Loucy (cell line): ENCODE measurements around the gene ADAM20.

Source experiments
- H2AFZ ChIP-seq: fragments of 200-600 bp; sonication (generic); 2 replicates; pipeline ENCODE4 v1.6.0; 2016; ENCODE audit warnings: antibody characterized with exemption, mild to moderate bottlenecking, low read length, moderate library complexity
- H3F3A ChIP-seq: fragments of 200-600 bp; 2 replicates; pipeline ENCODE4 v1.6.0; 2016; ENCODE audit warnings: antibody characterized with exemption, low read depth, mild to moderate bottlenecking
- H3K27me3 ChIP-seq: fragments of 200-600 bp; sonication (generic); 2 replicates; pipeline ENCODE4 v1.6.1; 2014; ENCODE audit warnings: low read length, mild to moderate bottlenecking; ENCODE audit not compliant: insufficient read depth, poor library complexity, severe bottlenecking
- H3K36me3 ChIP-seq: fragments of 200-600 bp; sonication (generic); 2 replicates; pipeline ENCODE4 v1.6.1; 2016; ENCODE audit warnings: low read length; ENCODE audit not compliant: insufficient read depth
- H3K4me1 ChIP-seq: fragments of 200-600 bp; sonication (generic); 2 replicates; pipeline ENCODE4 v1.5.1; 2014; ENCODE audit warnings: low read length, mild to moderate bottlenecking; ENCODE audit not compliant: insufficient read depth, poor library complexity, severe bottlenecking
- H3K4me2 ChIP-seq: fragments of 200-600 bp; sonication (generic); 2 replicates; pipeline ENCODE4 v1.6.0; 2014; ENCODE audit warnings: antibody characterized with exemption, low read length, low read depth, mild to moderate bottlenecking; ENCODE audit not compliant: poor library complexity, severe bottlenecking
- H3K4me3 ChIP-seq: fragments of 200-600 bp; sonication (generic); 2 replicates; pipeline ENCODE4 v1.5.1; 2014; ENCODE audit warnings: low read length, mild to moderate bottlenecking, mixed read lengths; ENCODE audit not compliant: poor library complexity, severe bottlenecking
- H3K79me2 ChIP-seq: fragments of 200-600 bp; sonication (generic); 2 replicates; pipeline ENCODE4 v1.6.1; 2014; ENCODE audit warnings: low read length; ENCODE audit not compliant: insufficient read depth
- H3K9ac ChIP-seq: fragments of 200-600 bp; sonication (generic); 2 replicates; pipeline ENCODE4 v1.6.0; 2014; ENCODE audit warnings: mild to moderate bottlenecking, low read depth, low read length, moderate library complexity; ENCODE audit not compliant: poor library complexity, severe bottlenecking
- H3K9me2 ChIP-seq: fragments of 200-600 bp; sonication (generic); replicated peaks from 2 replicates; pipeline ENCODE4 v1.6.1; 2016; ENCODE audit warnings: low read depth, low read length, mixed read lengths
- H3K9me3 ChIP-seq: fragments of 200-600 bp; sonication (generic); 2 replicates; pipeline ENCODE4 v1.6.1; 2014; ENCODE audit warnings: mild to moderate bottlenecking, antibody characterized with exemption, low read length, low read depth; ENCODE audit not compliant: insufficient read depth
- H4K20me1 ChIP-seq: fragments of 200-600 bp; sonication (generic); 2 replicates; pipeline ENCODE4 v1.6.0; 2014; ENCODE audit warnings: antibody characterized with exemption, low read length, mild to moderate bottlenecking; ENCODE audit not compliant: insufficient read depth, poor library complexity, severe bottlenecking
- EZH2phosphoT487 ChIP-seq: fragments of 200-600 bp; IDR thresholded peaks from 2 replicates; pipeline ENCODE4 v1.6.1; 2018; ENCODE audit warnings: antibody characterized with exemption, mild to moderate bottlenecking, moderate library complexity, borderline replicate concordance
- TF ChIP-seq, protein P1 (sequence below): fragments of 200-600 bp; sonication (generic); conservative IDR thresholded peaks from 2 replicates; pipeline ENCODE4 v1.5.1; 2014; ENCODE audit warnings: mild to moderate bottlenecking, antibody characterized with exemption, low read length

Gene ADAM20

DNA sequence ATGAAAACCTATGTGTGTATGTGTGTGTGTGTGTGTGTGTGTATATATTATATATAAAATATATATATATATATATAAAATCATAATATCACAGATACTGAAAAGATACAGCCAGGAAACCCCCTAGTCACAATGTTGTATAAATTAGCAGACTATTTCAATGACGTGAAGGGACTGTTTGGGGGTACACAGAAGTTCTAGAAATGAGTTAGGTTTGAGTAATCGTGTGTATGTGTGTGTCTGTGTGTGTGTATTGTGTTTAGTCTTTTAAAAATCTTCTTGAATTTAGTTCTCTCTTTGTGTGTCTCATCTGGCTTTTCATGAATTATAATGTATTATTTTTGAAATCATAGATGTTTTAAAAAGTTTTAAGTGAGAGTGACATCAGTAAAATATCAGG is 61.0 kb downstream of the ADAM20 start:
- TF ChIP-seq, protein P1, sequence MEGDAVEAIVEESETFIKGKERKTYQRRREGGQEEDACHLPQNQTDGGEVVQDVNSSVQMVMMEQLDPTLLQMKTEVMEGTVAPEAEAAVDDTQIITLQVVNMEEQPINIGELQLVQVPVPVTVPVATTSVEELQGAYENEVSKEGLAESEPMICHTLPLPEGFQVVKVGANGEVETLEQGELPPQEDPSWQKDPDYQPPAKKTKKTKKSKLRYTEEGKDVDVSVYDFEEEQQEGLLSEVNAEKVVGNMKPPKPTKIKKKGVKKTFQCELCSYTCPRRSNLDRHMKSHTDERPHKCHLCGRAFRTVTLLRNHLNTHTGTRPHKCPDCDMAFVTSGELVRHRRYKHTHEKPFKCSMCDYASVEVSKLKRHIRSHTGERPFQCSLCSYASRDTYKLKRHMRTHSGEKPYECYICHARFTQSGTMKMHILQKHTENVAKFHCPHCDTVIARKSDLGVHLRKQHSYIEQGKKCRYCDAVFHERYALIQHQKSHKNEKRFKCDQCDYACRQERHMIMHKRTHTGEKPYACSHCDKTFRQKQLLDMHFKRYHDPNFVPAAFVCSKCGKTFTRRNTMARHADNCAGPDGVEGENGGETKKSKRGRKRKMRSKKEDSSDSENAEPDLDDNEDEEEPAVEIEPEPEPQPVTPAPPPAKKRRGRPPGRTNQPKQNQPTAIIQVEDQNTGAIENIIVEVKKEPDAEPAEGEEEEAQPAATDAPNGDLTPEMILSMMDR = no peak
- TF ChIP-seq EZH2phosphoT487 = no peak
- Histone ChIP-seq H3K27me3 (no peaks in the 10 kb centered on the region), H2AFZ (no peak overlapping the region), H3K4me1 (no peaks in the 10 kb centered on the region), H3K4me2 (no peak overlapping the region), H3F3A (no peaks in the 10 kb centered on the region), H3K9ac (no peak overlapping the region), H3K36me3 (no peaks in the 10 kb centered on the region), H3K9me2 (no peaks in the 10 kb centered on the region), H4K20me1 (no peaks in the 10 kb centered on the region), H3K79me2 (no peaks in the 10 kb centered on the region), H3K9me3 (no peaks in the 10 kb centered on the region), H3K4me3 (no peak overlapping the region)
